HG02623 (cell line): ENCODE results near the gene R3HDM4.

Experiments used
- ATAC-seq: cut with Tn5 transposase; IDR thresholded peaks from one replicate; pipeline ENCODE4 v1.9.1; 2021; ENCODE audit warnings: moderate library complexity; ENCODE audit not compliant: unreplicated experiment

The R3HDM4 gene

GRCh38 chr19:947707-948539 lies 34.9 kb upstream of the R3HDM4 start:
- peak; percentile 65 for ATAC-seq

GRCh38 chr19:947090-947706 lies 34.2 kb upstream of the R3HDM4 start:
- ATAC-seq: peak; percentile 12

- no peak for ATAC-seq
These were observed 32.6 kb upstream of the R3HDM4 start for GRCh38 chr19:945401-946252.

- ATAC-seq: no peak
These were observed 31.7 kb upstream of the R3HDM4 start for GRCh38 chr19:944663-945241.

- ATAC-seq: no peak
These were observed 31.1 kb upstream of the R3HDM4 start for GRCh38 chr19:944171-944567.

GRCh38 chr19:943551-944170 lies 30.6 kb upstream of the R3HDM4 start:
- no peak for ATAC-seq

GRCh38 chr19:942133-942645 lies 29.2 kb upstream of the R3HDM4 start:
- ATAC-seq: no peak

GRCh38 chr19:941292-942132 lies 28.5 kb upstream of the R3HDM4 start:
- no peak for ATAC-seq

GRCh38 chr19:940591-941291 lies 27.7 kb upstream of the R3HDM4 start:
- ATAC-seq: no peak

- no peak for ATAC-seq
These were observed 26.9 kb upstream of the R3HDM4 start for GRCh38 chr19:939922-940321.

GRCh38 chr19:939439-939838 lies 26.4 kb upstream of the R3HDM4 start:
- ATAC-seq: no peak

- no peak for ATAC-seq
These were observed 25.4 kb upstream of the R3HDM4 start for GRCh38 chr19:938233-938923.

GRCh38 chr19:937259-937694 lies 24.3 kb upstream of the R3HDM4 start:
- ATAC-seq: no peak

GRCh38 chr19:936175-936546 lies 23.1 kb upstream of the R3HDM4 start:
- no peak for ATAC-seq

- ATAC-seq: no peak
These were observed 22.0 kb upstream of the R3HDM4 start for GRCh38 chr19:934865-935479.

- ATAC-seq: no peak
These were observed 21.3 kb upstream of the R3HDM4 start for GRCh38 chr19:934197-934840.

- ATAC-seq: no peak
These were observed 20.5 kb upstream of the R3HDM4 start for GRCh38 chr19:933553-933882.
